ENCODE results near the gene KCNS1. TPM values are rescaled to one million over a fixed set of nuclear protein-coding genes. Genes with fewer than 3 reads are reported as not detected.

The KCNS1 gene
- total RNA-seq, 1 experiment from 2014 or later: not detected

- no peak for DNase-seq (ENCODE audit: low spot score)
Observed at GRCh38 chr20:45109634-45110033, 8.7 kb upstream of the KCNS1 start.

- peak; percentile 16 for DNase-seq (ENCODE audit: low spot score)
Observed at GRCh38 chr20:45105317-45105716, 4.4 kb upstream of the KCNS1 start.

- DNase-seq (ENCODE audit: low spot score): peak; percentile 93
Observed at GRCh38 chr20:45104786-45105185, 3.9 kb upstream of the KCNS1 start.

GRCh38 chr20:45103072-45103471 lies 2.1 kb upstream of the KCNS1 start:
- no peak for DNase-seq (ENCODE audit: low spot score)

- no peak for DNase-seq (ENCODE audit: low spot score)
Observed at GRCh38 chr20:45101333-45101850, 465 bp upstream of the KCNS1 start.

GRCh38 chr20:45098103-45098773 lies 2.7 kb downstream of the KCNS1 start:
- DNase-seq (ENCODE audit: low spot score): no peak

- DNase-seq (ENCODE audit: low spot score): no peak
Observed at GRCh38 chr20:45097485-45098102, 3.3 kb downstream of the KCNS1 start.

- DNase-seq (ENCODE audit: low spot score): no peak
Observed at GRCh38 chr20:45096781-45097180, 4.1 kb downstream of the KCNS1 start.

GRCh38 chr20:45095805-45096238 lies 5.1 kb downstream of the KCNS1 start:
- peak; percentile 69 for DNase-seq (ENCODE audit: low spot score)

GRCh38 chr20:45094864-45095574 lies 5.9 kb downstream of the KCNS1 start:
- no peak for DNase-seq (ENCODE audit: low spot score)

GRCh38 chr20:45094201-45094600 lies 6.7 kb downstream of the KCNS1 start:
- no peak for DNase-seq (ENCODE audit: low spot score)

- no peak for DNase-seq (ENCODE audit: low spot score)
Observed at GRCh38 chr20:45092898-45093297, 8.0 kb downstream of the KCNS1 start.

GRCh38 chr20:45091366-45091765 lies 9.6 kb downstream of the KCNS1 start:
- DNase-seq (ENCODE audit: low spot score): no peak

- DNase-seq (ENCODE audit: low spot score): no peak
Observed at GRCh38 chr20:45090481-45090880, 10.4 kb downstream of the KCNS1 start.

- no peak for DNase-seq (ENCODE audit: low spot score)
Observed at GRCh38 chr20:45088247-45088646, 12.7 kb downstream of the KCNS1 start.

- no peak for DNase-seq (ENCODE audit: low spot score)
Observed at GRCh38 chr20:45087814-45088213, 13.1 kb downstream of the KCNS1 start.

- DNase-seq (ENCODE audit: low spot score): no peak
Observed at GRCh38 chr20:45087097-45087790, 13.7 kb downstream of the KCNS1 start.

- DNase-seq (ENCODE audit: low spot score): no peak
Observed at GRCh38 chr20:45085867-45086266, 15.1 kb downstream of the KCNS1 start.

- DNase-seq (ENCODE audit: low spot score): no peak
Observed at GRCh38 chr20:45085289-45085688, 15.6 kb downstream of the KCNS1 start.

- DNase-seq (ENCODE audit: low spot score): no peak
Observed at GRCh38 chr20:45083127-45083526, 17.8 kb downstream of the KCNS1 start.

- no peak for DNase-seq (ENCODE audit: low spot score)
Observed at GRCh38 chr20:45082468-45082867, 18.5 kb downstream of the KCNS1 start.

Measured in A172 (cell line).